ENCODE results near the gene EDEM1.
"Not testable (repeated sequence)": the region's sequence is repeated elsewhere in the genome, so short reads cannot be mapped to it uniquely, and the experiment has no call there.

Gene EDEM1

DNA sequence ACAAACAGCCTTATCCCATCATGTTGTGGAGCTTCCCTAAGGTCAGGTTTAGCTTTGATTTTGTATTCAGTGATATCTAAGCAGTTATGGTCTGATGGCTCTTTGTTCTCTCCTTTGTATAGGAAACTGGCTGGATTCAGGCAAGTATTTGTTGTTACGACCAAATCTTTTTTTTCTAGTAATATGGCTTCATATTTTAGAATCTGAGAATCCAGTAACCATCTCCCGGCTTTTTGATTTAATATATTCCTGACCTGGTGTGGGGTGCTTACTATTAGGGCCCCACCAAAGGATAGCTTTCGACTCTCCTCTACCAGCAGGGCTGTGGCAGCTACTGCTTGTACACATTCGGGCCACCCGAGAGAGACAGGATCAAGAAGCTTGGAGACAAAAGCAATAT is 42.4 kb upstream of the EDEM1 start:
- TF ChIP-seq, protein P1, sequence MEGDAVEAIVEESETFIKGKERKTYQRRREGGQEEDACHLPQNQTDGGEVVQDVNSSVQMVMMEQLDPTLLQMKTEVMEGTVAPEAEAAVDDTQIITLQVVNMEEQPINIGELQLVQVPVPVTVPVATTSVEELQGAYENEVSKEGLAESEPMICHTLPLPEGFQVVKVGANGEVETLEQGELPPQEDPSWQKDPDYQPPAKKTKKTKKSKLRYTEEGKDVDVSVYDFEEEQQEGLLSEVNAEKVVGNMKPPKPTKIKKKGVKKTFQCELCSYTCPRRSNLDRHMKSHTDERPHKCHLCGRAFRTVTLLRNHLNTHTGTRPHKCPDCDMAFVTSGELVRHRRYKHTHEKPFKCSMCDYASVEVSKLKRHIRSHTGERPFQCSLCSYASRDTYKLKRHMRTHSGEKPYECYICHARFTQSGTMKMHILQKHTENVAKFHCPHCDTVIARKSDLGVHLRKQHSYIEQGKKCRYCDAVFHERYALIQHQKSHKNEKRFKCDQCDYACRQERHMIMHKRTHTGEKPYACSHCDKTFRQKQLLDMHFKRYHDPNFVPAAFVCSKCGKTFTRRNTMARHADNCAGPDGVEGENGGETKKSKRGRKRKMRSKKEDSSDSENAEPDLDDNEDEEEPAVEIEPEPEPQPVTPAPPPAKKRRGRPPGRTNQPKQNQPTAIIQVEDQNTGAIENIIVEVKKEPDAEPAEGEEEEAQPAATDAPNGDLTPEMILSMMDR (IDR thresholded peaks at IDR 0.05; ENCODE audit: extremely low read depth, missing control alignments) = no peak
- no peak for DNase-seq (ENCODE audit: low spot score)

DNA sequence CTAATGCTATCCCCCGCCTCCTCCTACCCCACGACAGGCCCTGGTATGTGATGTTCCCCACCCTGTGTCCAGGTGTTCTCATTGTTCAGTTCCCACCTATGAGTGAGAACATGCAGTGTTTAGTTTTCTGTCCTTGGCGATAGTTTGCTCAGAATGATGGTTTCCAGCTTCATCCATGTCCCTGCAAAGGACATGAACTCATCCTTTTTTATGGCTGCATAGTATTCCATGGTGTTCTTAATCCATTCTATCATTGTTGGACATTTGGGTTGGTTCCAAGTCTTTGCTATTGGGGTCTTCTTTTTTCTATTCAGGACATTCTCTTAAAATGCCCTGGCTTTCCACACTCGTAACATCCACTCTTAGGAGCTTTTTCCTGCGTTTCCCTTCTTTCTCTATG is 40.4 kb upstream of the EDEM1 start:
- DNase-seq (ENCODE audit: low spot score) = not testable (repeated sequence)

DNA sequence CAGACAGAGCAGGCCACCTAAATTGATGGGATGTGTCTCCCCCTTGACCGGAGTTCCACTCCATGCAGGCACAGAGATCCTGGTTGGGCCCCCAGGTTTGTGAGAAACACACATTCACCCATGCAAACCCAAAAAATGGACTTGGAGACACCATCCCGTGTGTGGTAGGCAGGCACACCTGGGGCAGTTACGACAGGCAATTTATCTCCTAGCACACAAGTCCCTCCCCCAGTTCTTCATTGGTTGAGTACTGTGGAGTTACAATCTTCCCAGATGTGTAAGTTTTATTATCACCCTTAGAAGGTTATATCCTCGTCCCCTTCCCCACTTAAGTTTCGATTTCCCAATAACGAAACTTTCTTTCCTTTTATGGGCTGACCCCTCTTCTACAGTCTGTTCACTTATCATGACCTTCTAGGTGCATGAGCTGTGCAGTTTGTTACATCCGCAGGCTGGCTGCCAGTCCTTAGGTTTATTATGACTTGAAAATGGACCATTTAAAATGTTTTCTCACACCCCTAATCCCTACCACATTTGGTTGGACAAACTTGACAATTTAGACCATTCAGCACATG is 38.1 kb upstream of the EDEM1 start:
- TF ChIP-seq, protein P1 (IDR thresholded peaks at IDR 0.05; ENCODE audit: extremely low read depth, missing control alignments) = no peak
- DNase-seq (ENCODE audit: low spot score) = no peak

DNA sequence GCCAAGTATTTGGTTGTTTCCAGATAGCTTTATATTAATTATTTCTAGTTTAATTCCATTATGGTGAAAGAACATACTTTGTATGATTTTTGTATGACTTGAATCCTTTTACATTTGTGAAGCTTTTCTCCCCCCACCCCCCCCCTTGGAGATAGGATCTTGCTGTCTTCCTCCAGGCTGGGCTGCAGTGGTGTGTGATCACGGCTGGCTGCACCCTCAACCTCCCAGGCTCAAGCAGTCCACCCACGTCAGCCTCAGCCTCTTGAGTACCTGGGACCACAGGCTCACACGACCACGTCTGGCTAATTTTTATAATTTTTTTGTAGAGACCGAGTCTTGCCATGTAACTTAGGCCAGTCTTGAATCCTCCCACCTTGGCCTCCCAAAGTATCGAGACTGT is 35.9 kb upstream of the EDEM1 start:
- TF ChIP-seq, protein P1 (IDR thresholded peaks at IDR 0.05; ENCODE audit: extremely low read depth, missing control alignments) = no peak
- DNase-seq (ENCODE audit: low spot score) = no peak

DNA sequence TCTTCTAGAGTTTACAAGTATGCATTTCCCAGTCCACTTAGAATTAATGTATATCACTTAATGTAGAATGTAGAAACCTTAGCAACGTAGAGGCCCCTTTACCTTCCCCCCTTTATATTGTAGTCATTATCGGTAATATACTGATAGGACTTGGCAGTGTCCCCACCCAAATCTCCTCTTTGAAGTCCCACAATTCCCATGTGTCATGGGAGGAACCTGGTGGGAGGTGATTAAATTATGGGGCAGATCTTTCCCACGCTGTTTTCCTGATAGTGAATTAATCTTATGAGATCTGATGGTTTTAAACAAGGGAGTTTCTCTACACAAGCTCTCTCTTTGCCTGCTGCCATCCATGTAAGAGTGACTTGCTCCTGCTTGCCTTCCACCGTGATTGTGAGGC is 34.4 kb upstream of the EDEM1 start:
- TF ChIP-seq, protein P1 (IDR thresholded peaks at IDR 0.05; ENCODE audit: extremely low read depth, missing control alignments) = no peak
- DNase-seq (ENCODE audit: low spot score) = no peak

DNA sequence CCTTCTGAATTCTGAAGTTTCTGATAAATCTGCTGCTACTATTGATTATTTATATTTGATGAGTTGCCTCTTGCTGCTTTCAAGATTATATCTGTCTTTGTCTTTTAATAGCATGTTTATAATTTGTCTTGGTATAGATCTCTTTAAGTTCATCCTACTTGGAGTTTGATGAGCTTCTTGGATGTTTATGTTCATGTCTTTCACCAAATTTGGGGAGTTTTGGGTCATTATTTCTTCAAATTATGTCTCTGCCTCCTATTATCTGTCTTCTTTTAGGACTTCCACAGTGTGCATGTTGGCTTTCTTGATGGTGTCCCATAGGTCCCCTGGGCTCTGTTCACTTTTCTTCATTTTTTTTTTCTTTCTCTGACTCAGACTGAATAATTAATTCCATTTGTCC is 32.3 kb upstream of the EDEM1 start:
- no peak for DNase-seq (ENCODE audit: low spot score)
- TF ChIP-seq, protein P1 (IDR thresholded peaks at IDR 0.05; ENCODE audit: extremely low read depth, missing control alignments) = no peak

DNA sequence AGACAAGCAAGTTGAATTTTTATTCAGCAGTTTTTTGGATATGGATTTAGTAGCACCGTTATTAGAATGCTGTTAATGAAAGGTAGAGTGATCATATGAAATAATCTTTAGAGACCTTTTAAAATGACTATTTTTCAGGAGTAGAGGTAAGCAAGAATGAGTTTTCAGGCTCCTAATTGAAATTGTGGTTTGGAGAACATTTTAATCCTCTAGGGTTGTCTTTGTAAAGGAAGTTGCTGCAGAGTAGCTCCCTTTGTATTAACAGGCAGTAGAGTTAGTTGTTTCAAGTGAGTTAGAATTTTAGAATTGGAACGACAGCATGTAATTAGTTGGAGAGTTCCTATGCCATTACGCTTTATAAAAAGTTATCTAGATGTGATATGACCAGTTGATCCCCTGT is 27.2 kb upstream of the EDEM1 start:
- no peak for DNase-seq (ENCODE audit: low spot score)
- TF ChIP-seq, protein P1 (IDR thresholded peaks at IDR 0.05; ENCODE audit: extremely low read depth, missing control alignments) = no peak

All from GM20000 (cell line).